NCI-H446 treated with DMSO at 0.1 percent for 48 hours (cell line): ENCODE data around the gene PDE11A.

Experiments used
- DNase-seq: peaks from one replicate; lab custom pipeline; 2025; lab: John Stamatoyannopoulos, UW

PDE11A gene

GRCh38 chr2:177692783-177693269 is 379.8 kb downstream of the PDE11A start:
- DNase-seq = no peak

GRCh38 chr2:177692042-177692782 is 380.4 kb downstream of the PDE11A start:
- no peak for DNase-seq

- no peak for DNase-seq
These were observed 381.4 kb downstream of the PDE11A start for GRCh38 chr2:177691177-177691576.

- DNase-seq = no peak
These were observed 383.0 kb downstream of the PDE11A start for GRCh38 chr2:177689623-177690022.

- no peak for DNase-seq
These were observed 383.7 kb downstream of the PDE11A start for GRCh38 chr2:177688844-177689243.

- no peak for DNase-seq
These were observed 388.9 kb downstream of the PDE11A start for GRCh38 chr2:177683661-177684069.

GRCh38 chr2:177682836-177683660 is 389.5 kb downstream of the PDE11A start:
- no peak for DNase-seq

- DNase-seq = no peak
These were observed 390.6 kb downstream of the PDE11A start for GRCh38 chr2:177682006-177682405.

- DNase-seq = no peak
These were observed 391.5 kb downstream of the PDE11A start for GRCh38 chr2:177680866-177681712.

GRCh38 chr2:177679611-177680605 is 392.7 kb downstream of the PDE11A start:
- DNase-seq = no peak

- no peak for DNase-seq
These were observed 393.6 kb downstream of the PDE11A start for GRCh38 chr2:177678939-177679338.

GRCh38 chr2:177676636-177677035 is 395.9 kb downstream of the PDE11A start:
- DNase-seq = no peak

GRCh38 chr2:177675825-177676224 is 396.8 kb downstream of the PDE11A start:
- DNase-seq = no peak

GRCh38 chr2:177675350-177675821 is 397.2 kb downstream of the PDE11A start:
- no peak for DNase-seq

GRCh38 chr2:177673602-177674595 is 398.7 kb downstream of the PDE11A start:
- no peak for DNase-seq

- DNase-seq = no peak
These were observed 400.9 kb downstream of the PDE11A start for GRCh38 chr2:177671662-177672061.

GRCh38 chr2:177670791-177671535 is 401.6 kb downstream of the PDE11A start:
- DNase-seq = no peak

- no peak for DNase-seq
These were observed 402.8 kb downstream of the PDE11A start for GRCh38 chr2:177669625-177670330.
